MM.1S (cell line): ENCODE results near the gene GRK7.

Experiments used
- DNase-seq: peaks from one replicate; pipeline ENCODE4 v3.0.0-alpha.2; 2015
- H2AFZ ChIP-seq: fragments of 300-600 bp; sonication (generic); 2 replicates; pipeline ENCODE4 v1.6.0; 2016; ENCODE audit warnings: antibody characterized with exemption, low read length
- H3F3A ChIP-seq: fragments of 300-600 bp; sonication (generic); 2 replicates; pipeline ENCODE4 v1.6.1; 2016; ENCODE audit warnings: mild to moderate bottlenecking, antibody characterized with exemption, low read length, moderate library complexity, mixed read lengths; ENCODE audit not compliant: insufficient read depth
- H3K27ac ChIP-seq: fragments of 300-600 bp; sonication (generic); 2 replicates; pipeline ENCODE4 v1.5.1; 2016; ENCODE audit warnings: mild to moderate bottlenecking, low read length
- H3K27me3 ChIP-seq: fragments of 300-600 bp; sonication (generic); replicated peaks from 2 replicates; pipeline ENCODE4 v1.6.0; 2016; ENCODE audit warnings: low read length; ENCODE audit not compliant: insufficient read depth
- H3K36me3 ChIP-seq: fragments of 300-600 bp; sonication (generic); replicated peaks from 2 replicates; pipeline ENCODE4 v1.6.1; 2016; ENCODE audit warnings: mild to moderate bottlenecking, low read length, mixed read lengths; ENCODE audit not compliant: insufficient read depth
- H3K4me1 ChIP-seq: fragments of 300-600 bp; sonication (generic); 2 replicates; pipeline ENCODE4 v1.6.1; 2016; ENCODE audit warnings: low read length, mixed read lengths
- H3K4me2 ChIP-seq: fragments of 300-600 bp; sonication (generic); 2 replicates; pipeline ENCODE4 v1.6.0; 2016; ENCODE audit warnings: low read depth, low read length
- H3K4me3 ChIP-seq: fragments of 300-600 bp; sonication (generic); 2 replicates; pipeline ENCODE4 v1.5.1; 2016; ENCODE audit warnings: low read length, mixed read lengths
- H3K79me2 ChIP-seq: fragments of 300-600 bp; sonication (generic); 2 replicates; pipeline ENCODE4 v1.6.1; 2016; ENCODE audit warnings: mixed run types, low read length, mixed read lengths
- H3K9ac ChIP-seq: fragments of 300-600 bp; sonication (generic); 2 replicates; pipeline ENCODE4 v1.6.1; 2016; ENCODE audit warnings: low read length, mixed read lengths
- H3K9me2 ChIP-seq: fragments of 300-600 bp; sonication (generic); replicated peaks from 2 replicates; pipeline ENCODE4 v1.6.1; 2016; ENCODE audit warnings: mild to moderate bottlenecking, low read length, mixed read lengths; ENCODE audit not compliant: insufficient read depth
- H3K9me3 ChIP-seq: fragments of 300-600 bp; sonication (generic); replicated peaks from 2 replicates; pipeline ENCODE4 v1.6.1; 2016; ENCODE audit warnings: mild to moderate bottlenecking, low read length, mixed read lengths; ENCODE audit not compliant: insufficient read depth
- H4K20me1 ChIP-seq: fragments of 300-600 bp; sonication (generic); 2 replicates; pipeline ENCODE4 v1.6.1; 2016; ENCODE audit warnings: mild to moderate bottlenecking, low read length, moderate library complexity, mixed read lengths; ENCODE audit not compliant: insufficient read depth
- EZH2 ChIP-seq: fragments of 300-600 bp; sonication (generic); optimal IDR thresholded peaks from 2 replicates; pipeline ENCODE3; 2017; ENCODE audit warnings: low read depth, mild to moderate bottlenecking, antibody characterized with exemption, low read length, mixed read lengths
- EZH2phosphoT487 ChIP-seq: fragments of 300-600 bp; sonication (generic); IDR thresholded peaks from 2 replicates; pipeline ENCODE4 v1.6.1; 2018; ENCODE audit warnings: antibody characterized with exemption, low read length
- TF ChIP-seq, protein P1 (sequence below): fragments of 300-600 bp; sonication (generic); IDR thresholded peaks from 2 replicates; pipeline ENCODE4 v1.5.1; 2016; ENCODE audit warnings: antibody characterized with exemption, low read length, mixed read lengths

GRK7 gene

DNA sequence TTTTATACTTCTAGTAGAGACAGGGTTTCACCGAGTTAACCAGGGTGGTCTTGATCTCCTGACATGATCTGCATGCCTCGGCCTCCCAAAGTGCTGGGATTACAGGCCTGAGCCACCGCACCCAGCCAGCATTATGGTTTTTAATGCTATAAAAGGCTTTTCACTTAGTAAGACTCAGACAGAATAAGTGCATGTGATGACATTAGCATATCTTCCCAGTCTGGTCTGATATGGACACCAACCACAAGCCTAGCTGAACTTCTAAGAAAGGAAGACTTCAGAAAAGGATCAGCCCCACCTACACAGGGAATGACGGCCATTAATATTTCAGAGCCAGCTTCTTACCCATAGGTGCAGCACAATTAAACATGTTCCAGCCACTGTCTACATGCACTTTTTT is 27.0 kb downstream of the GRK7 start:
- no peak for TF ChIP-seq EZH2
- TF ChIP-seq, protein P1, sequence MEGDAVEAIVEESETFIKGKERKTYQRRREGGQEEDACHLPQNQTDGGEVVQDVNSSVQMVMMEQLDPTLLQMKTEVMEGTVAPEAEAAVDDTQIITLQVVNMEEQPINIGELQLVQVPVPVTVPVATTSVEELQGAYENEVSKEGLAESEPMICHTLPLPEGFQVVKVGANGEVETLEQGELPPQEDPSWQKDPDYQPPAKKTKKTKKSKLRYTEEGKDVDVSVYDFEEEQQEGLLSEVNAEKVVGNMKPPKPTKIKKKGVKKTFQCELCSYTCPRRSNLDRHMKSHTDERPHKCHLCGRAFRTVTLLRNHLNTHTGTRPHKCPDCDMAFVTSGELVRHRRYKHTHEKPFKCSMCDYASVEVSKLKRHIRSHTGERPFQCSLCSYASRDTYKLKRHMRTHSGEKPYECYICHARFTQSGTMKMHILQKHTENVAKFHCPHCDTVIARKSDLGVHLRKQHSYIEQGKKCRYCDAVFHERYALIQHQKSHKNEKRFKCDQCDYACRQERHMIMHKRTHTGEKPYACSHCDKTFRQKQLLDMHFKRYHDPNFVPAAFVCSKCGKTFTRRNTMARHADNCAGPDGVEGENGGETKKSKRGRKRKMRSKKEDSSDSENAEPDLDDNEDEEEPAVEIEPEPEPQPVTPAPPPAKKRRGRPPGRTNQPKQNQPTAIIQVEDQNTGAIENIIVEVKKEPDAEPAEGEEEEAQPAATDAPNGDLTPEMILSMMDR, result no peak
- TF ChIP-seq EZH2phosphoT487, result no peak
- Histone ChIP-seq H3F3A (no peaks in the 10 kb centered on the region), H3K4me1 (no peaks in the 10 kb centered on the region)

DNA sequence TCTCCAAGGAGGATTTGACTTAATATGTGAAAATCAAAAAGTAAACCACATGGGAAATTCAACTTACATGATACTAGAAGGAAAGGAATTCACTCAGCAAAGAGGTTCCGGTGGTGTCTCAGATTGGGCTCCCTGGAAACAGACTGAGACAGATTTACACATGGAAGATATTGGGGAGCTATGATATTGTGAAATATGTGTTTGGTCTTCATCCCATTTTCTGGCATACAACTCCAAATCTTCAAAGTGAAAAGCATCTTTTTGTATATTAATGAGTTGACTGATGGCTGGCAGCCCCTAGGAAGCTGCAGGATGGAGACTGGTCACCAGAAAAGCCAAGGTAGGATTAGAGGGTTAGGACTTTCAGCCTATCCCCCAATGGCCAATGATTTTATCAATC is 29.3 kb downstream of the GRK7 start:
- no peaks in the 10 kb centered on the region for H3K79me2 ChIP-seq
- no peak overlapping the region for H3K4me2 ChIP-seq
- DNase-seq, result no peak
- no peaks in the 10 kb centered on the region for H3K9me3 ChIP-seq
- H3K27me3 ChIP-seq, result no peaks in the 10 kb centered on the region
- no peak overlapping the region for H3K27ac ChIP-seq
- peaks cover 9% of the 10 kb centered on the region; the same call in 1 of the 2 replicates for H3F3A ChIP-seq
- H2AFZ ChIP-seq, result no peak overlapping the region
- no peak overlapping the region for H3K9ac ChIP-seq
- TF ChIP-seq EZH2 (no peak), EZH2phosphoT487 (no peak)
- TF ChIP-seq, protein P1, result no peak
- H3K4me1 ChIP-seq, result peaks cover 13% of the 10 kb centered on the region
- H3K36me3 ChIP-seq, result no peaks in the 10 kb centered on the region
- H3K4me3 ChIP-seq, result no peak overlapping the region
- H3K9me2 ChIP-seq, result no peaks in the 10 kb centered on the region
- H4K20me1 ChIP-seq, result no peaks in the 10 kb centered on the region

More for the DNA sequence above, 27.0 kb downstream of the GRK7 start:
- no peaks in the 10 kb centered on the region for H3K79me2 ChIP-seq
- H3K36me3 ChIP-seq, result no peaks in the 10 kb centered on the region
- H3K9me2 ChIP-seq, result no peaks in the 10 kb centered on the region
- H3K9ac ChIP-seq, result no peak overlapping the region
- H4K20me1 ChIP-seq, result no peaks in the 10 kb centered on the region
- H2AFZ ChIP-seq, result no peak overlapping the region
- H3K4me3 ChIP-seq, result no peak overlapping the region
- H3K9me3 ChIP-seq, result no peaks in the 10 kb centered on the region
- DNase-seq, result no peak
- H3K27ac ChIP-seq, result no peak overlapping the region
- H3K27me3 ChIP-seq, result no peaks in the 10 kb centered on the region
- H3K4me2 ChIP-seq, result no peak overlapping the region

DNA sequence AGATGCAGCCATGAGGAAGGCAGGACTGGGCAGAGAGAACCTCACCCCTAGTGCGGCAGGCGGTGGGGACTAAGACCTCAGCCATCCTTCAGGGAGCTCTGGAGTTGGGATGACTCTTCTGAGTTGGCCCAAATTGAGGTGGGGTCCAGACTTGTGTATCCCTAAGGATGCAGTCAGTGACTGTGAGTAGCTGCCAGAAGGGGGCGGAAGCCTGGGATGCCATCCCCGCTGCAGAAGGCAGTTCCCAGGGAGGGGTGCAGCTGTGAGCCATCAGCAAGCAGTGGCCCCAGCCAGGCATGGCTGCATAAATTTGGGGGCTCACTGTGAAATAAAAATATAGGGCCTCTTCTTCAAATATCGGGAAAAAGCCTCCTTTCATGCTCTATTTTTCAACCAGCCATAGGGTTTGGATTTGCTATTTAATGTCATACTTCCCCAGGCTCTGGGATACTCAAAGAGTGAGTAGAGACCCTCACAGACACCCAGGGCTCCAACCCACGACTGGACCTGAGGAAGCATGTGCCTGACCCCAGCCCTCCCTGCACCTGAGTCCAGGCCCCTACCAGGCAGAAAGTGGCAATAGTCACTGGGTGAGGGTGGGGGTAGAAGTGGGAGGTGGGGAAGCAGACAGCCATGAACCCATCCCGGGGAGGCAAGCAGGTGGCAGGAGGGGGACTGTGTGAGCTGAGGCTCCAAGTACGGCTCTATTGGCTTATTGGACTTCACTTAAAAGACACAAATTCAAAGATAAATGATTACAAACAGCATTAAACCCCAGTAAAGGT is 30.5 kb downstream of the GRK7 start:
- Histone ChIP-seq H3K4me2 (no peak overlapping the region), H3K36me3 (no peaks in the 10 kb centered on the region), H3F3A (peaks cover 9% of the 10 kb centered on the region; the same call in 1 of the 2 replicates), H3K9me2 (no peaks in the 10 kb centered on the region), H3K79me2 (no peaks in the 10 kb centered on the region), H3K27me3 (no peaks in the 10 kb centered on the region), H4K20me1 (no peaks in the 10 kb centered on the region), H3K4me3 (no peak overlapping the region), H3K9me3 (no peaks in the 10 kb centered on the region), H3K27ac (no peak overlapping the region), H3K4me1 (peaks cover 13% of the 10 kb centered on the region), H2AFZ (no peak overlapping the region), H3K9ac (no peak overlapping the region)
- DNase-seq, result no peak
- TF ChIP-seq EZH2, result no peak
- TF ChIP-seq EZH2phosphoT487, result no peak
- TF ChIP-seq, protein P1, result no peak
